A549 (cell line): Measurements from ENCODE around the gene PHF21A. TPM values are rescaled to one million over a fixed set of nuclear protein-coding genes. Genes with fewer than 3 reads are reported as not detected.

Source experiments
- ATAC-seq, 2 experiments: fragments of 200-7000 bp in 1 of 2; fragments of >200 bp in 1 of 2; cut with Nextera tagmentation in 1 of 2; cut with Tn5 transposase in 1 of 2; 3 replicates each; pipeline versions ENCODE4 v1.8.0 to v1.9.1; 2018 to 2020; ENCODE audit warnings: mild to moderate bottlenecking in 1 of 2, moderate library complexity in 1 of 2
- CTCF ChIA-PET: fragments of 300-600 bp; sonication (Branson Sonifier 250); formaldehyde crosslinking; extraction: SDS; loops from one replicate; lab custom pipeline; 2021; ENCODE audit warnings: antibody characterized with exemption, inconsistent platforms; lab: Yijun Ruan, JAX
- POLR2A ChIA-PET: fragments of 350-600 bp; formaldehyde crosslinking; extraction: SDS; loops from one replicate; lab custom pipeline; 2021; ENCODE audit warnings: antibody characterized with exemption, inconsistent platforms; lab: Yijun Ruan, JAX
- DNase-seq, 2 experiments: peaks; one replicate each; pipeline versions ENCODE4 v3.0.0 to v3.0.0-alpha.2; 2011 to 2016; ENCODE audit warnings: low read depth in 1 of 2, low spot score in 1 of 2
- FAIRE-seq: peaks from 2 replicates; lab custom pipeline; 2011; peaks lifted over from hg19 to GRCh38; lab: Jason Lieb, UNC
- H3K27ac ChIP-seq, 2 experiments: fragments of >200 bp; sonication (Bioruptor Twin); formaldehyde crosslinking; 3 replicates each; pipeline ENCODE4 v1.5.1; 2016 to 2017
- H3K4me1 ChIP-seq: fragments of >200 bp; sonication (Bioruptor Twin); formaldehyde crosslinking; 3 replicates; pipeline ENCODE4 v1.6.1; 2016
- H3K4me2 ChIP-seq: fragments of >200 bp; sonication (Bioruptor Twin); formaldehyde crosslinking; 3 replicates; pipeline ENCODE4 v1.6.1; 2016
- H3K4me3 ChIP-seq: fragments of >200 bp; sonication (Bioruptor Twin); formaldehyde crosslinking; 3 replicates; pipeline ENCODE4 v1.5.1; 2016
- H3K9me3 ChIP-seq: fragments of >200 bp; sonication (Bioruptor Twin); formaldehyde crosslinking; 3 replicates; pipeline ENCODE4 v1.6.1; 2016
- BHLHE40 ChIP-seq: IDR thresholded peaks from 2 replicates; pipeline ENCODE4 v1.6.1; 2012; ENCODE audit warnings: low read depth, low read length, inconsistent platforms
- CBX2 ChIP-seq: fragments of 200-600 bp; sonication (generic); IDR thresholded peaks from 2 replicates; pipeline ENCODE4 v1.6.1; 2016; ENCODE audit warnings: low read depth, mild to moderate bottlenecking, borderline replicate concordance
- CBX8 ChIP-seq: fragments of 200-600 bp; sonication (generic); IDR thresholded peaks from 2 replicates; pipeline ENCODE4 v1.6.1; 2016
- CEBPB ChIP-seq, 2 experiments: fragments of >200 bp in 1 of 2; sonication (Bioruptor Twin) in 1 of 2; formaldehyde crosslinking in 1 of 2; IDR thresholded peaks; 2 replicates each; pipeline ENCODE4 v1.6.1; 2012 to 2016
- CHD2 ChIP-seq: fragments of 150-350 bp; IDR thresholded peaks from 2 replicates; pipeline ENCODE4 v1.6.1; 2014; ENCODE audit warnings: low read length; ENCODE audit not compliant: partially characterized antibody
- CHD4 ChIP-seq: fragments of 200-600 bp; sonication (generic); IDR thresholded peaks from 2 replicates; pipeline ENCODE4 v1.6.1; 2016; ENCODE audit warnings: antibody characterized with exemption, mild to moderate bottlenecking, borderline replicate concordance
- CTCF ChIP-seq: fragments of >200 bp; sonication (Bioruptor Twin); formaldehyde crosslinking; IDR thresholded peaks from 3 replicates; pipeline ENCODE4 v1.5.1; 2016
- EHF ChIP-seq: fragments of 250-450 bp; sonication (Bioruptor Pico); IDR thresholded peaks from 2 replicates; pipeline ENCODE4 v1.5.0; 2020; ENCODE audit warnings: mild to moderate bottlenecking
- EHMT2 ChIP-seq: fragments of 200-600 bp; sonication (generic); IDR thresholded peaks from 2 replicates; pipeline ENCODE4 v1.6.1; 2016; ENCODE audit warnings: antibody characterized with exemption, low read depth, mild to moderate bottlenecking, moderate library complexity
- EP300 ChIP-seq, 2 experiments: fragments of >200 bp; sonication (Bioruptor Twin); formaldehyde crosslinking; IDR thresholded peaks; 2 replicates in 1 of 2; 3 replicates in 1 of 2; pipeline ENCODE4 v1.6.1; 2016 to 2017
- ESRRA ChIP-seq: fragments of 150-350 bp; IDR thresholded peaks from 2 replicates; pipeline ENCODE4 v1.6.1; 2014; ENCODE audit warnings: mild to moderate bottlenecking, low read length, borderline replicate concordance
- FOSB ChIP-seq: fragments of 250-450 bp; sonication (Bioruptor Pico); IDR thresholded peaks from 2 replicates; pipeline ENCODE4 v1.5.0; 2020; ENCODE audit warnings: mild to moderate bottlenecking, moderate library complexity
- FOSL2 ChIP-seq, 2 experiments: fragments of 450-650 bp in 1 of 2; fragments of >200 bp in 1 of 2; sonication (Bioruptor Twin) in 1 of 2; formaldehyde crosslinking; IDR thresholded peaks; 2 replicates each; pipeline versions ENCODE4 v1.5.0 to v1.6.1; 2016 to 2020; ENCODE audit warnings: mild to moderate bottlenecking in 1 of 2, moderate library complexity in 1 of 2
- FOXS1 ChIP-seq: fragments of 250-450 bp; sonication (Bioruptor Pico); IDR thresholded peaks from 2 replicates; pipeline ENCODE4 v1.5.0; 2020; ENCODE audit warnings: mild to moderate bottlenecking, moderate library complexity
- HES2 ChIP-seq: fragments of >200 bp; sonication (Bioruptor Twin); formaldehyde crosslinking; IDR thresholded peaks from 2 replicates; pipeline ENCODE4 v1.6.1; 2016
- HEYL ChIP-seq: fragments of 250-450 bp; sonication (Bioruptor Pico); IDR thresholded peaks from 2 replicates; pipeline ENCODE4 v1.8.0; 2021; ENCODE audit warnings: mild to moderate bottlenecking, moderate library complexity
- HMGXB4 ChIP-seq: fragments of 250-450 bp; sonication (Bioruptor Pico); IDR thresholded peaks from 2 replicates; pipeline ENCODE4 v1.5.0; 2021; ENCODE audit warnings: mild to moderate bottlenecking, moderate library complexity, borderline replicate concordance
- HOXB13 ChIP-seq: fragments of 250-450 bp; sonication (Bioruptor Pico); IDR thresholded peaks from 2 replicates; pipeline ENCODE4 v1.5.0; 2020; ENCODE audit warnings: low read depth, mild to moderate bottlenecking, moderate library complexity
- HOXB5 ChIP-seq: fragments of 250-450 bp; sonication (Bioruptor Pico); IDR thresholded peaks from 2 replicates; pipeline ENCODE4 v1.5.0; 2020; ENCODE audit warnings: mild to moderate bottlenecking, moderate library complexity
- JUN ChIP-seq, 2 experiments: fragments of >200 bp; sonication (Bioruptor Twin); formaldehyde crosslinking; IDR thresholded peaks; 2 replicates in 1 of 2; 3 replicates in 1 of 2; pipeline ENCODE4 v1.6.1; 2016 to 2017
- JUNB ChIP-seq: fragments of >200 bp; sonication (Bioruptor Twin); formaldehyde crosslinking; IDR thresholded peaks from 2 replicates; pipeline ENCODE4 v1.6.1; 2016
- KDM1A ChIP-seq: fragments of 200-600 bp; sonication (generic); IDR thresholded peaks from 2 replicates; pipeline ENCODE4 v1.6.1; 2016; ENCODE audit warnings: low read depth, mild to moderate bottlenecking
- KDM5A ChIP-seq: fragments of 200-600 bp; sonication (generic); IDR thresholded peaks from 2 replicates; pipeline ENCODE4 v1.6.1; 2016; ENCODE audit warnings: antibody characterized with exemption, mild to moderate bottlenecking
- MAX ChIP-seq: IDR thresholded peaks from 2 replicates; pipeline ENCODE4 v1.6.1; 2012
- MAZ ChIP-seq: fragments of 150-350 bp; IDR thresholded peaks from 2 replicates; pipeline ENCODE4 v1.6.1; 2014; ENCODE audit warnings: antibody characterized with exemption, low read depth, low read length, borderline replicate concordance
- MYC ChIP-seq: IDR thresholded peaks from 2 replicates; pipeline ENCODE4 v1.6.1; 2012; ENCODE audit warnings: mild to moderate bottlenecking, inconsistent platforms, low read length, improper control_type of control experiment, borderline replicate concordance
- NPAS2 ChIP-seq: fragments of 250-450 bp; sonication (Bioruptor Pico); IDR thresholded peaks from 2 replicates; pipeline ENCODE4 v1.8.0; 2022; ENCODE audit warnings: mild to moderate bottlenecking, moderate library complexity, borderline replicate concordance
- PBX3 ChIP-seq: IDR thresholded peaks from 2 replicates; pipeline ENCODE4 v1.6.1; 2012
- PHF8 ChIP-seq: fragments of 200-600 bp; sonication (generic); IDR thresholded peaks from 2 replicates; pipeline ENCODE4 v1.6.1; 2016; ENCODE audit warnings: low read depth, mild to moderate bottlenecking, antibody characterized with exemption, moderate library complexity, borderline replicate concordance
- POLR2A ChIP-seq: IDR thresholded peaks from 2 replicates; pipeline ENCODE4 v1.6.1; 2012; ENCODE audit warnings: mild to moderate bottlenecking, low read length
- POLR2AphosphoS2 ChIP-seq: conservative IDR thresholded peaks from 2 replicates; pipeline ENCODE4 v1.6.1; 2012; ENCODE audit warnings: low read length, improper control_type of control experiment, inconsistent platforms
- RAD21 ChIP-seq, 2 experiments: fragments of >200 bp in 1 of 2; sonication (Bioruptor Twin) in 1 of 2; formaldehyde crosslinking in 1 of 2; IDR thresholded peaks in 1 of 2; conservative IDR thresholded peaks in 1 of 2; 2 replicates in 1 of 2; 3 replicates in 1 of 2; pipeline ENCODE4 v1.6.1; 2012 to 2018; ENCODE audit warnings: inconsistent platforms in 1 of 2
- RFX5 ChIP-seq: fragments of 450-650 bp; IDR thresholded peaks from 2 replicates; pipeline ENCODE4 v1.7.1; 2014; ENCODE audit warnings: antibody characterized with exemption, mild to moderate bottlenecking, moderate library complexity
- USF2 ChIP-seq: fragments of 450-650 bp; IDR thresholded peaks from 2 replicates; pipeline ENCODE4 v1.6.1; 2014; ENCODE audit warnings: antibody characterized with exemption
- ZC3H11A ChIP-seq: fragments of 450-650 bp; IDR thresholded peaks from 2 replicates; pipeline ENCODE4 v1.6.1; 2014; ENCODE audit warnings: antibody characterized with exemption, mild to moderate bottlenecking
- ZFP36 ChIP-seq: fragments of 450-650 bp; IDR thresholded peaks from 2 replicates; pipeline ENCODE4 v1.6.1; 2014; ENCODE audit warnings: borderline replicate concordance; ENCODE audit not compliant: partially characterized antibody
- ZSCAN20 ChIP-seq: fragments of 250-450 bp; sonication (Bioruptor Pico); IDR thresholded peaks from 2 replicates; pipeline ENCODE4 v1.8.0; 2022; ENCODE audit warnings: mild to moderate bottlenecking, moderate library complexity
- WGBS: methylation state at CpG from one replicate; pipeline ENCODE4 v1.1.6; 2017; ENCODE audit errors: missing lambda C conversion rate; 5-methylcytosine and 5-hydroxymethylcytosine counted together
- polyA minus RNA-seq: library from RNA; depleted of rRNA, polyadenylated mRNA; stranded (reverse); fragments of >200 nt; gene quantifications from 2 replicates; pipeline ENCODE4 v1.2.3, GENCODE V29; 2011; rRNA and poly(A)+ RNA removed
- polyA plus RNA-seq, 4 experiments: library from polyadenylated mRNA; depleted of rRNA in 3 of 4; stranded (reverse); fragments of >200 nt; fragmentation: RNase III in 1 of 4; extraction: RNeasy Plus Mini Kit Qiagen cat#74134 plus additional on column Dnase treatment in 1 of 4; gene quantifications; 2 replicates in 3 of 4; 3 replicates in 1 of 4; pipeline ENCODE4 v1.2.3, GENCODE V29; 2011 to 2017

PHF21A gene
- polyA plus RNA-seq (2011; rRNA removed) (29.8 and 31.9 TPM in 2 replicates), polyA plus RNA-seq (2017; fragmentation: RNase III; extraction: RNeasy Plus Mini Kit Qiagen cat#74134 plus additional on column Dnase treatment) (16.4 to 21.0 TPM (median 20.0 TPM) in 3 replicates), polyA minus RNA-seq (20.3 and 24.7 TPM in 2 replicates)
- polyA plus RNA-seq (2012; cell fraction: cytosol; rRNA removed), result 10.6 and 12.7 TPM in 2 replicates
- polyA plus RNA-seq (2012; cell fraction: nucleus; rRNA removed), result 26.2 and 36.5 TPM in 2 replicates

GRCh38 chr11:46121301-46121723 is at the start of gene PHF21A:
Gene PHF21A, minus strand, starts transcription at chr11:46121454. Its CDS starts 37,235 bp downstream, at chr11:46084219.
- WGBS, result 9% methylated on average over 4 of the region's 52 CpGs
- ATAC-seq (peak; percentile 70 to 75), FAIRE-seq (no peak), DNase-seq (peak; percentile 79 to 97)
- H3K4me1 ChIP-seq, result peaks cover 24% of the 10 kb centered on the region
- H3K27ac ChIP-seq, result peak within 1 kb of the TSS; percentile 97 to 98
- peak within 1 kb of the TSS; percentile 66 for H3K4me3 ChIP-seq
- H3K4me2 ChIP-seq, result peak within 1 kb of the TSS; percentile 93
- H3K9me3 ChIP-seq, result no peaks in the 10 kb centered on the region
- CTCF ChIA-PET, result no interaction called here
- POLR2A ChIA-PET, result interaction anchor here (0.6 to 4.0 kb wide), 10 partner anchors 14 to 203 kb away, joined by 3 to 18 read pairs (median 3); partner anchors contain the start of gene PEX16
- TF ChIP-seq FOSL2 (IDR thresholded peaks at IDR 0.05), result no peak
- TF ChIP-seq FOSL2 (CRISPR knock-in tag; IDR thresholded peaks at IDR 0.05), result no peak
- no peak for TF ChIP-seq HES2
- TF ChIP-seq RAD21 (conservative IDR thresholded peaks at IDR 0.05 in 1 of 2, IDR thresholded peaks at IDR 0.05 in 1 of 2), result 0 out of 5 replicates have a peak, but pooled peaks of 1 of the 2 experiments have one; percentile 0
- no peak for TF ChIP-seq CEBPB (IDR thresholded peaks at IDR 0.05)
- peak; percentile 70 for TF ChIP-seq CHD2
- TF ChIP-seq KDM1A, result no peak
- TF ChIP-seq USF2, result no peak
- TF ChIP-seq KDM5A, result no peak
- no peak for TF ChIP-seq ESRRA
- no peak for TF ChIP-seq HEYL (CRISPR knock-in tag)
- no peak for TF ChIP-seq NPAS2 (CRISPR knock-in tag)
- TF ChIP-seq ZC3H11A, result no peak
- no peak for TF ChIP-seq EHMT2
- peak; percentile 91 for TF ChIP-seq PBX3
- no peak for TF ChIP-seq HOXB5 (CRISPR knock-in tag)
- peak; percentile 65; the same call in 1 of the 2 replicates for TF ChIP-seq MYC
- TF ChIP-seq FOSB (CRISPR knock-in tag), result no peak
- peak; percentile 51; the same call in 1 of the 2 replicates for TF ChIP-seq MAZ
- no peak for TF ChIP-seq PHF8
- no peak for TF ChIP-seq BHLHE40
- TF ChIP-seq HOXB13, result no peak
- TF ChIP-seq MAX, result peak; percentile 43; the same call in 1 of the 2 replicates
- no peak for TF ChIP-seq EHF (CRISPR knock-in tag)
- no peak for TF ChIP-seq ZFP36
- TF ChIP-seq CBX8, result no peak
- peak in 1 of 2 experiments; percentile 62; a peak in 2 of 5 replicates for TF ChIP-seq JUN (IDR thresholded peaks at IDR 0.05)
- TF ChIP-seq HMGXB4 (CRISPR knock-in tag), result no peak
- no peak for TF ChIP-seq POLR2AphosphoS2
- no peak for TF ChIP-seq RFX5
- no peak for TF ChIP-seq JUNB
- no peak for TF ChIP-seq FOXS1 (CRISPR knock-in tag)
- TF ChIP-seq POLR2A, result peak; percentile 54
- TF ChIP-seq EP300 (IDR thresholded peaks at IDR 0.05), result no peak
- no peak for TF ChIP-seq CTCF
- no peak for TF ChIP-seq ZSCAN20
- TF ChIP-seq CBX2, result no peak
- TF ChIP-seq CHD4, result no peak
